Hepatocyte (in vitro differentiated cells): ENCODE data around the gene PLPP6.

Experiments
- CTCF ChIP-seq: fragments of 200-600 bp; sonication (generic); IDR thresholded peaks from 2 replicates; pipeline ENCODE4 v1.5.1; 2016; ENCODE audit warnings: antibody characterized with exemption, mild to moderate bottlenecking; ENCODE audit not compliant: poor library complexity
- EZH2 ChIP-seq: fragments of 200-600 bp; sonication (generic); IDR thresholded peaks from 2 replicates; pipeline ENCODE4 v1.6.1; 2016; ENCODE audit warnings: antibody characterized with exemption, mild to moderate bottlenecking, borderline replicate concordance

- peak; percentile 59 for TF ChIP-seq CTCF
- no peak for TF ChIP-seq EZH2
These were observed at the start of gene PLPP6 for GRCh38 chr9:4662108-4662988.
